ENCODE results near the gene NUFIP2.

DNA sequence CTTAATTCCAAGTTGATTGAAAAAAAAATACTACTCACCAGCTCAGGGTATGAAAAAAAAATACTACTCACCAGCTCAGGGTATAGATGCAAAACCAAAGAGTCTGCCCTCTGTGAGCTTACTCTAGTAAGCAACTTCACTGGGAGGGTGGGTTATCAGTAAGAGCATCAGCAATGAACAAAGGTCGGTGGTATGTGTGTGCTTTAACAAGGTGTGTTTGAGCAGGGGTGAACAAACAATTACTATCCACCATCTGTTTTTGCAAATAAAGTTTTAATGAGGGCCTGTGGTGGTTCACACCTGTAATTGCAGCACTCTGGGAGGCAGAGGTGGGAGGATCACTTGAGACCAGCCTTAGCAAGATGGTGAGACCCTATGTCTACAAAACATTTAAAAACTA lies 20.0 kb downstream of the NUFIP2 start:
- TF ChIP-seq, protein P1, sequence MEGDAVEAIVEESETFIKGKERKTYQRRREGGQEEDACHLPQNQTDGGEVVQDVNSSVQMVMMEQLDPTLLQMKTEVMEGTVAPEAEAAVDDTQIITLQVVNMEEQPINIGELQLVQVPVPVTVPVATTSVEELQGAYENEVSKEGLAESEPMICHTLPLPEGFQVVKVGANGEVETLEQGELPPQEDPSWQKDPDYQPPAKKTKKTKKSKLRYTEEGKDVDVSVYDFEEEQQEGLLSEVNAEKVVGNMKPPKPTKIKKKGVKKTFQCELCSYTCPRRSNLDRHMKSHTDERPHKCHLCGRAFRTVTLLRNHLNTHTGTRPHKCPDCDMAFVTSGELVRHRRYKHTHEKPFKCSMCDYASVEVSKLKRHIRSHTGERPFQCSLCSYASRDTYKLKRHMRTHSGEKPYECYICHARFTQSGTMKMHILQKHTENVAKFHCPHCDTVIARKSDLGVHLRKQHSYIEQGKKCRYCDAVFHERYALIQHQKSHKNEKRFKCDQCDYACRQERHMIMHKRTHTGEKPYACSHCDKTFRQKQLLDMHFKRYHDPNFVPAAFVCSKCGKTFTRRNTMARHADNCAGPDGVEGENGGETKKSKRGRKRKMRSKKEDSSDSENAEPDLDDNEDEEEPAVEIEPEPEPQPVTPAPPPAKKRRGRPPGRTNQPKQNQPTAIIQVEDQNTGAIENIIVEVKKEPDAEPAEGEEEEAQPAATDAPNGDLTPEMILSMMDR (IDR thresholded peaks at IDR 0.05; ENCODE audit: extremely low read depth in 1 of 2, insufficient read depth in 1 of 2, low read depth in 1 of 2, low read length in 2 of 2): no peak
- TF ChIP-seq POLR2AphosphoS5 (IDR thresholded peaks at IDR 0.05; ENCODE audit: insufficient read depth, low read depth, low read length) (no peak), EZH2 (IDR thresholded peaks at IDR 0.05; ENCODE audit: borderline replicate concordance, low read depth, low read length, severe bottlenecking) (no peak)
- TF ChIP-seq, protein P2, sequence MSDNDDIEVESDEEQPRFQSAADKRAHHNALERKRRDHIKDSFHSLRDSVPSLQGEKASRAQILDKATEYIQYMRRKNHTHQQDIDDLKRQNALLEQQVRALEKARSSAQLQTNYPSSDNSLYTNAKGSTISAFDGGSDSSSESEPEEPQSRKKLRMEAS (IDR thresholded peaks at IDR 0.05; ENCODE audit: insufficient read depth, insufficient read length): no peak
